Fibroblast of villous mesenchyme (primary cell): ENCODE data around the gene RER1. TPM values are rescaled to one million over a fixed set of nuclear protein-coding genes. Genes with fewer than 3 reads are reported as not detected.

ENCODE experiments used
- DNase-seq: peaks from one replicate; pipeline ENCODE4 v3.0.0-alpha.2; 2010; ENCODE audit warnings: low read depth
- H3K4me3 ChIP-seq: 2 replicates; pipeline ENCODE4 v1.5.1; 2011; ENCODE audit warnings: low read depth, mild to moderate bottlenecking, low read length
- total RNA-seq: library from RNA; depleted of rRNA; stranded (reverse); fragments of >200 nt; gene quantifications from 2 replicates; pipeline ENCODE4 v1.2.3, GENCODE V29; 2012
- TF ChIP-seq, protein P1 (sequence below): IDR thresholded peaks from 2 replicates; pipeline ENCODE4 v1.5.1; 2012; ENCODE audit warnings: low read depth, mild to moderate bottlenecking, low read length; ENCODE audit not compliant: insufficient read depth

The RER1 gene
- total RNA-seq, 1 donor = 94.1 TPM

DNA sequence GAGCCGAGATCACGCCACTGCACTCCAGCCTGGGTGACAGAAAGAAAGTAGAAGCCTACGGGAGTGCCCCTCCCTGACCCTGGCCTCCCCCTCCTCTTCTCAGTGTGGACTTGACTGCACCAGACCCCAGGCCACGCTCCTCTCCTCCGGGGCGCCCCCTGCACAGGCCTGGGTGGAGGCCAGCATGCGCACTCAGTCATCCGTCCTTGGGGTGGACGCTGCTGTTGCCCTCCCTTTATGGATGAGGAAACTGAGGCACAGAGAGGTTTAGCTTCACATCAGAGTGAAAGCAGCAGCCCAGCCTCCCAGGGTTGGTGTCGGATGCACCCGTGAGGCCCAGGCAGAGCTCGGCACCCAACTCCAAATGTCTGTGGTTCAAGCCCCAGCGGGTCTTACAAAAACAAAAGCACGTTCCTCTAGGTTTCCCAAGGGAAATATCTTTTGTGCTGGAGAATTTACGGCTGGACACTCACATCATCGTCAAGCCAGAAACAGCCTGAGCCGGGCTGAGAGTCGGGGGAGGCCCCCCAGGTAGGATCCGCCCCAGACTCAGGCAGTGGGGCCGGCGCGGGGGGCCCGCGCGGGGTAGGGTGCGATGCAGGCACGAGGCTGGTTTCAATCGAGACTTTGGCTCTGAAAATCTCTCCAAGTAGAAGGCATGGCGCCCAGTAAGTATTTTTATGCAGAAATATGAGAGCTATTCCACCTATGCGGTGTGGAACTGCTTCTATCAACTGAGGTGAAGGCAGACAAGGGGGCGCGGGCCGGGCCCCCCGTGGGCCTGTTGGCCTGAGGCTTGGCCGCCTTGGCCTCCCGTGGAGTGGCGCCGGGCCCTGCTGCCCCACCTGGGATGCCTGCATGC, 36.9 kb upstream of the RER1 start:
- TF ChIP-seq, protein P1, sequence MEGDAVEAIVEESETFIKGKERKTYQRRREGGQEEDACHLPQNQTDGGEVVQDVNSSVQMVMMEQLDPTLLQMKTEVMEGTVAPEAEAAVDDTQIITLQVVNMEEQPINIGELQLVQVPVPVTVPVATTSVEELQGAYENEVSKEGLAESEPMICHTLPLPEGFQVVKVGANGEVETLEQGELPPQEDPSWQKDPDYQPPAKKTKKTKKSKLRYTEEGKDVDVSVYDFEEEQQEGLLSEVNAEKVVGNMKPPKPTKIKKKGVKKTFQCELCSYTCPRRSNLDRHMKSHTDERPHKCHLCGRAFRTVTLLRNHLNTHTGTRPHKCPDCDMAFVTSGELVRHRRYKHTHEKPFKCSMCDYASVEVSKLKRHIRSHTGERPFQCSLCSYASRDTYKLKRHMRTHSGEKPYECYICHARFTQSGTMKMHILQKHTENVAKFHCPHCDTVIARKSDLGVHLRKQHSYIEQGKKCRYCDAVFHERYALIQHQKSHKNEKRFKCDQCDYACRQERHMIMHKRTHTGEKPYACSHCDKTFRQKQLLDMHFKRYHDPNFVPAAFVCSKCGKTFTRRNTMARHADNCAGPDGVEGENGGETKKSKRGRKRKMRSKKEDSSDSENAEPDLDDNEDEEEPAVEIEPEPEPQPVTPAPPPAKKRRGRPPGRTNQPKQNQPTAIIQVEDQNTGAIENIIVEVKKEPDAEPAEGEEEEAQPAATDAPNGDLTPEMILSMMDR = no peak
- no peak for DNase-seq
- H3K4me3 ChIP-seq = no peak overlapping the region

- TF ChIP-seq, protein P1 = no peak
- no peak for DNase-seq
Measured at GRCh38 chr1:2355373-2356261, 36.0 kb upstream of the RER1 start.

DNA sequence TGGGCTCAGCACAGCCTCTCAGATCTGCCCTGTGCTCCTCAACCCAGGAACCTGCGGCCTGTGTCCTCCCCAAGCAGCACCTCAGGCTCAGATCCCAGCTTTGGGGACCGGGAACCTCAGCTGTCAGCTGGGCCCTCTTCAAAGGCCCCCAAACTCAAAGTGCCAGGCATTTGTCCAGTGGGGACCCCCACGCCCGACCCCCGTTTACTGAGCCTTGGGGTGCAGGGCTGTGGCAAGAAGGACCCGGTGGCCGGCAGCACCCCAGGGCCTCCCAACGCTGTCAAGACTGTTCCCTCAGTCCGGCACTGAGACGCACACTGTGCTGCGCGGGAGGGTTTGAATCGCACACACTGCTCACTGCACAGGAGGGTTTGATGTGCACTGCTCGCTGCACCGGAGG, 35.2 kb upstream of the RER1 start:
- no peak for DNase-seq
- H3K4me3 ChIP-seq = no peak overlapping the region
- TF ChIP-seq, protein P1 = no peak

More at GRCh38 chr1:2355373-2356261, 36.0 kb upstream of the RER1 start:
- no peak overlapping the region for H3K4me3 ChIP-seq

DNA sequence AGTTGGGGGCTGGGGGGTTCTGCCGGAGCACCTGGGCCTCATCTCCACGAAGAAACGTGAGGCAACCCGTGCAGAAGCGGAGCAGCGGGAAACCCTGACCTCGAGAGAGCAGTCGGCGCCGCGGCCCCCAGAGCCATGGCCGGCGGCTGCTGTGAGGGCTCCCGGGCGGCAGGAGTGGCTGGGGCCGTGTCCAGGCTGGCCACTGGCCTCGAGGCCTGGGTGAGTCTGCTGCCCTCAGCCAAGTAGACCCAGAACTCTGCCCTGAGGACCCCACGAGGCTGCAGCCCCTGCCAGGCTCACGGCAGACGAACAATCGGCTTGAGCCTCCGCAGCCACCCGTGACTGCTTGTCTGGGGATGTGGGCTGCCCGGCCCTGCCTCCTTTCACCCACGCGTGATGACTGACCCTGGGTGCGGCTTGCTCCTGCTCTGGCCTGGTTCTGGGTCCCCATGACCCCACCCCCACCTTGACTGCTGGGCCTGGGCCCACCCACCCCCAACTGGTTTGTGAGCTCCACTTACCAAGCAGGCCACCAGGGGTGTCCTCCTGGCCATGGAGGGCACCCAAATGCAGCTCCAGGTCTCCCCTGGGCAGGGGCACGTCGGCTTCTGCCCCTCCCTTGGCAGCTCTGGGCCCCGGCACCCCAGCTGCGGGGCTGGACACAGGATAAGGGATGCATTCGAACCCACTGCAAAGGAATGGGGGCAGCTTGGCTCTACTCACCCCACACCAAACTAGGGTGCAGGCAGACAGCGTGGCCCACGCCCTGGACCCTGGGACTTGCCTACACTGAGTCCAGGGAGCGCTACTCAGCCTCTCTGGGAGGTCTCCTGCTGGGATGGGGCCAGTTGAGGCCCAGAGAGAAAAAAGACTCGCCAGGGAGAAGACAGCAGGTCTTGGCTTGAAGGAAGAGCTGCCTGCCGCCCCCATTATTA, 34.5 kb upstream of the RER1 start:
- TF ChIP-seq, protein P1 = no peak
- no peak overlapping the region for H3K4me3 ChIP-seq
- no peak for DNase-seq

- no peak for DNase-seq
- no peak overlapping the region for H3K4me3 ChIP-seq
- TF ChIP-seq, protein P1 = no peak
Measured at GRCh38 chr1:2358072-2358471, 33.6 kb upstream of the RER1 start.
